SU-DHL-6 (cell line): ENCODE measurements around the gene GTF2H3.

Experiments used
- H2AFZ ChIP-seq: fragments of 200-600 bp; sonication (generic); 2 replicates; pipeline ENCODE4 v1.6.1; 2014; ENCODE audit warnings: low read depth, mild to moderate bottlenecking, moderate library complexity, mixed read lengths, antibody characterized with exemption, low read length; ENCODE audit not compliant: severe bottlenecking
- H3F3A ChIP-seq: fragments of 200-600 bp; shearing (Covaris generic); 2 replicates; pipeline ENCODE4 v1.6.0; 2016; ENCODE audit warnings: antibody characterized with exemption, mild to moderate bottlenecking; ENCODE audit not compliant: insufficient read depth
- H3K27ac ChIP-seq: fragments of 200-600 bp; sonication (generic); 2 replicates; pipeline ENCODE4 v1.5.1; 2016; ENCODE audit warnings: low read depth, mild to moderate bottlenecking, low read length, moderate library complexity, mixed read lengths
- H3K27me3 ChIP-seq: fragments of 200-600 bp; sonication (generic), shearing (Covaris generic); 2 replicates; pipeline ENCODE4 v1.6.0; 2014; ENCODE audit warnings: mild to moderate bottlenecking, low read length
- H3K36me3 ChIP-seq: fragments of 200-600 bp; sonication (generic); 2 replicates; pipeline ENCODE4 v1.6.1; 2014; ENCODE audit warnings: mild to moderate bottlenecking, low read length, mixed read lengths
- H3K4me2 ChIP-seq: fragments of 300-600, 200-600 bp; shearing (Covaris generic), sonication (generic); 2 replicates; pipeline ENCODE4 v1.6.0; 2014; ENCODE audit warnings: low read length, low read depth, mild to moderate bottlenecking; ENCODE audit not compliant: poor library complexity, severe bottlenecking
- H3K4me3 ChIP-seq: fragments of 200-600 bp; sonication (generic); 2 replicates; pipeline ENCODE4 v1.5.1; 2014; ENCODE audit warnings: antibody characterized with exemption, low read length, mild to moderate bottlenecking, mixed read lengths; ENCODE audit not compliant: insufficient read depth, poor library complexity, severe bottlenecking
- H3K79me2 ChIP-seq: fragments of 200-600 bp; sonication (generic); 2 replicates; pipeline ENCODE4 v1.6.1; 2014; ENCODE audit warnings: mild to moderate bottlenecking, low read length, moderate library complexity; ENCODE audit not compliant: insufficient read depth
- H3K9ac ChIP-seq: fragments of 200-600 bp; sonication (generic); 2 replicates; pipeline ENCODE4 v1.7.0; 2014; ENCODE audit warnings: mild to moderate bottlenecking, low read length
- H3K9me2 ChIP-seq: fragments of 200-600 bp; sonication (generic); replicated peaks from 2 replicates; pipeline ENCODE4 v1.6.1; 2014; ENCODE audit warnings: low read length; ENCODE audit not compliant: insufficient read depth
- H3K9me3 ChIP-seq: fragments of 200-600 bp; sonication (generic); 2 replicates; pipeline ENCODE4 v1.6.1; 2014; ENCODE audit warnings: low read length, mixed read lengths; ENCODE audit not compliant: insufficient read depth
- H4K20me1 ChIP-seq: fragments of 200-600 bp; sonication (generic); 2 replicates; pipeline ENCODE4 v1.6.1; 2014; ENCODE audit warnings: low read depth, mild to moderate bottlenecking, antibody characterized with exemption, low read length, moderate library complexity, mixed read lengths
- EZH2phosphoT487 ChIP-seq: fragments of 200-600 bp; sonication (generic), shearing (Covaris generic); conservative IDR thresholded peaks from 2 replicates; pipeline ENCODE4 v1.6.1; 2018; ENCODE audit warnings: mild to moderate bottlenecking, antibody characterized with exemption, low read length, moderate library complexity, mixed read lengths
- TF ChIP-seq, protein P1 (sequence below): fragments of 200-600 bp; sonication (generic); IDR thresholded peaks from one replicate; pipeline ENCODE4 v1.5.1; 2017; ENCODE audit warnings: antibody characterized with exemption, mild to moderate bottlenecking, low read length, moderate library complexity; ENCODE audit not compliant: insufficient read depth, poor library complexity, severe bottlenecking

Gene GTF2H3

GRCh38 chr12:123683964-123684363 is 50.3 kb downstream of the GTF2H3 start:
- Histone ChIP-seq H3K36me3 (no peaks in the 10 kb centered on the region), H2AFZ (no peak overlapping the region), H3K9me2 (no peaks in the 10 kb centered on the region), H3K4me3 (no peak overlapping the region), H3K9ac (no peak overlapping the region), H3K4me2 (no peak overlapping the region), H3F3A (no peaks in the 10 kb centered on the region), H3K27ac (no peak overlapping the region), H3K79me2 (no peaks in the 10 kb centered on the region), H3K9me3 (no peaks in the 10 kb centered on the region), H3K27me3 (no peaks in the 10 kb centered on the region), H4K20me1 (no peaks in the 10 kb centered on the region)
- TF ChIP-seq, protein P1, sequence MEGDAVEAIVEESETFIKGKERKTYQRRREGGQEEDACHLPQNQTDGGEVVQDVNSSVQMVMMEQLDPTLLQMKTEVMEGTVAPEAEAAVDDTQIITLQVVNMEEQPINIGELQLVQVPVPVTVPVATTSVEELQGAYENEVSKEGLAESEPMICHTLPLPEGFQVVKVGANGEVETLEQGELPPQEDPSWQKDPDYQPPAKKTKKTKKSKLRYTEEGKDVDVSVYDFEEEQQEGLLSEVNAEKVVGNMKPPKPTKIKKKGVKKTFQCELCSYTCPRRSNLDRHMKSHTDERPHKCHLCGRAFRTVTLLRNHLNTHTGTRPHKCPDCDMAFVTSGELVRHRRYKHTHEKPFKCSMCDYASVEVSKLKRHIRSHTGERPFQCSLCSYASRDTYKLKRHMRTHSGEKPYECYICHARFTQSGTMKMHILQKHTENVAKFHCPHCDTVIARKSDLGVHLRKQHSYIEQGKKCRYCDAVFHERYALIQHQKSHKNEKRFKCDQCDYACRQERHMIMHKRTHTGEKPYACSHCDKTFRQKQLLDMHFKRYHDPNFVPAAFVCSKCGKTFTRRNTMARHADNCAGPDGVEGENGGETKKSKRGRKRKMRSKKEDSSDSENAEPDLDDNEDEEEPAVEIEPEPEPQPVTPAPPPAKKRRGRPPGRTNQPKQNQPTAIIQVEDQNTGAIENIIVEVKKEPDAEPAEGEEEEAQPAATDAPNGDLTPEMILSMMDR = no peak
- no peak for TF ChIP-seq EZH2phosphoT487

DNA sequence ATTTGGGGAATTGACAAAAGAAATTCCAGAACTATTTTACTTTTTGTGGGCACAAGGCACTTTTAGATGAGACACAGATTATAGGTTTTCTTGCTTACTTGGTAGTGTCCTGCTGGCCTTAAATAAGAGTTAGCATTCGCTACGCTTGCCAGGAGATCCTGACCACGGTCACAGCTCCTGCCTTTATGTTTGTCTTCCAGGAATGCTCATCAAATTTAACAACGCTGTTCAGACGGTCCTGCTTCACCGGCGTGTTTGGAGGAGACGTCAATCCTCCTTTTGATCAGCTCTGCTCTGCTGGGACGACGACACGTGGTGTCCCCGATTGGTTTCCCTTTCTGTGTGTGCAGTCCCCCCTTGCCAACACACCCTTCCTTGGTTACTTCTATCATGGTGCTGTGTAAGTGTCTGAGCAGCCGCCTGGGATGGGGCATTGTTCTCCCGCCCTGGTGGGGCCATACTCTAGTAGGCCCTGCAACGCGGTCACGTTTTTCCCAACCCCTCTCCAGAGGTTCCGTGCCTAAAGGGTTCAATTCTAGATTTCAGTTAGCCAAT is 53.1 kb downstream of the GTF2H3 start:
- Histone ChIP-seq H3K9ac (no peak overlapping the region), H3K4me2 (no peak overlapping the region), H3K9me2 (no peaks in the 10 kb centered on the region), H3K36me3 (no peaks in the 10 kb centered on the region), H3F3A (no peaks in the 10 kb centered on the region), H3K27me3 (no peaks in the 10 kb centered on the region), H2AFZ (no peak overlapping the region), H4K20me1 (no peaks in the 10 kb centered on the region), H3K9me3 (no peaks in the 10 kb centered on the region), H3K79me2 (no peaks in the 10 kb centered on the region), H3K4me3 (no peak overlapping the region), H3K27ac (no peak overlapping the region)
- TF ChIP-seq, protein P1 = no peak
- no peak for TF ChIP-seq EZH2phosphoT487

- no peak overlapping the region for H3K9ac ChIP-seq
- no peak overlapping the region for H3K27ac ChIP-seq
- no peaks in the 10 kb centered on the region for H3K79me2 ChIP-seq
- no peaks in the 10 kb centered on the region for H3F3A ChIP-seq
- H3K9me2 ChIP-seq = no peaks in the 10 kb centered on the region
- H3K9me3 ChIP-seq = no peaks in the 10 kb centered on the region
- no peaks in the 10 kb centered on the region for H4K20me1 ChIP-seq
- H2AFZ ChIP-seq = no peak overlapping the region
- H3K4me2 ChIP-seq = no peak overlapping the region
- no peak for TF ChIP-seq EZH2phosphoT487
- TF ChIP-seq, protein P1 = no peak
- no peaks in the 10 kb centered on the region for H3K36me3 ChIP-seq
- no peak overlapping the region for H3K4me3 ChIP-seq
- no peaks in the 10 kb centered on the region for H3K27me3 ChIP-seq
These were observed 56.7 kb downstream of the GTF2H3 start for GRCh38 chr12:123690191-123690840.
